CD4-positive, alpha-beta T cell (primary cell): ENCODE results near the gene INPP4A. TPM values are rescaled to one million over a fixed set of nuclear protein-coding genes. Genes with fewer than 3 reads are reported as not detected.

Experiments used
- ATAC-seq: fragments of 200-7000 bp; cut with Tn5 transposase; one replicate; pipeline ENCODE4 v1.10.0; 2022; ENCODE audit warnings: mild to moderate bottlenecking; ENCODE audit not compliant: poor library complexity
- CTCF ChIA-PET: fragments of 350-600 bp; sonication (Branson Sonifier 250); formaldehyde crosslinking; loops from one replicate; lab custom pipeline; 2021; ENCODE audit warnings: antibody characterized with exemption, inconsistent platforms; lab: Charles Lee
- POLR2A ChIA-PET: fragments of 350-600 bp; sonication (Branson Sonifier 250); formaldehyde crosslinking; loops from one replicate; lab custom pipeline; 2021; ENCODE audit warnings: antibody characterized with exemption, inconsistent platforms; lab: Charles Lee
- DNase-seq, 14 experiments: peaks; one replicate each; pipeline ENCODE4 v3.0.0-alpha.2; 2013 to 2020; ENCODE audit warnings: mixed read lengths in 2 of 14
- H3K27ac ChIP-seq, 2 donors: one replicate each; pipeline versions ENCODE4 v1.5.1 to v1.7.0; 2013; ENCODE audit warnings: low read length in 2 of 2, low read depth in 1 of 2, mild to moderate bottlenecking in 1 of 2
- H3K27me3 ChIP-seq, 2 experiments: 1 replicate in 1 of 2; 2 replicates in 1 of 2; pipeline versions ENCODE4 v1.6.1 to v1.7.0; 2013; ENCODE audit warnings: low read length in 2 of 2, control low read depth in 1 of 2, mild to moderate bottlenecking in 1 of 2, moderate library complexity in 1 of 2; ENCODE audit not compliant: insufficient read depth in 2 of 2, control insufficient read depth in 1 of 2
- H3K36me3 ChIP-seq: one replicate; pipeline ENCODE4 v1.6.1; 2013; ENCODE audit warnings: low read length, control low read depth; ENCODE audit not compliant: insufficient read depth
- H3K4me1 ChIP-seq: one replicate; pipeline ENCODE4 v1.6.1; 2013; ENCODE audit warnings: low read length, control low read depth; ENCODE audit not compliant: insufficient read depth
- H3K4me3 ChIP-seq: one replicate; pipeline ENCODE4 v1.5.1; 2013; ENCODE audit warnings: mild to moderate bottlenecking, low read length, moderate library complexity
- H3K9me3 ChIP-seq, 2 experiments: 1 replicate in 1 of 2; 2 replicates in 1 of 2; pipeline versions ENCODE4 v1.6.1 to v1.7.0; 2013; ENCODE audit warnings: low read length in 2 of 2, mild to moderate bottlenecking in 2 of 2, control low read depth in 1 of 2, moderate library complexity in 1 of 2; ENCODE audit not compliant: control insufficient read depth in 1 of 2, insufficient read depth in 1 of 2
- H3K27ac Mint-ChIP-seq: one replicate; pipeline ENCODE4 v1.8.0; 2020; ENCODE audit warnings: mixed read lengths
- H3K27me3 Mint-ChIP-seq: one replicate; pipeline ENCODE4 v1.8.0; 2021; ENCODE audit warnings: mixed read lengths
- H3K36me3 Mint-ChIP-seq: one replicate; pipeline ENCODE4 v1.8.0; 2021; ENCODE audit warnings: low read depth, mixed read lengths
- H3K4me1 Mint-ChIP-seq: one replicate; pipeline ENCODE4 v1.8.0; 2021; ENCODE audit warnings: low read depth, mixed read lengths
- H3K4me3 Mint-ChIP-seq: one replicate; pipeline ENCODE4 v1.8.0; 2020; ENCODE audit warnings: mild to moderate bottlenecking, mixed read lengths
- H3K9me3 Mint-ChIP-seq: one replicate; pipeline ENCODE4 v1.8.0; 2020; ENCODE audit warnings: mixed read lengths
- CTCF ChIP-seq: fragments of 200-600 bp; IDR thresholded peaks from one replicate; pipeline ENCODE4 v1.8.0; 2022; ENCODE audit warnings: antibody characterized with exemption, mild to moderate bottlenecking
- intact Hi-C, 2 experiments: fragments of 100-400 bp; cut with DNase I in 1 of 2; cut with micrococcal nuclease in 1 of 2; formaldehyde crosslinking; loops; one replicate each; pipeline versions ENCODE4 v1.15.1 to v1.9.0; 2023 to 2025; cut with DNase I, micrococcal nuclease
- total RNA-seq, 174 experiments: library from RNA in 2 of 174; stranded (reverse) in 2 of 174; gene quantifications; one replicate each; pipeline ENCODE4 v1.2.3 and lab custom pipeline; 2021 to 2026

INPP4A gene
- total RNA-seq, 2 experiments from 2014 or later = 86.4 to 89.2 TPM

GRCh38 chr2:98607741-98608115 is 163.1 kb downstream of the INPP4A start:
- intact Hi-C loops = loop anchor here in 1 of 2 experiments (2.0 to 10.0 kb wide), 3 partner anchors 547 to 877 kb away; partner anchors contain the start of genes LIPT1, MITD1, MRPL30 and TSGA10
- Mint-ChIP-seq H3K9me3 (no peaks in the 10 kb centered on the region), H3K27me3 (no peaks in the 10 kb centered on the region), H3K27ac (peak overlapping the region; percentile 89), H3K4me3 (peak overlapping the region; percentile 85), H3K36me3 (peaks cover 66% of the 10 kb centered on the region), H3K4me1 (peaks cover 68% of the 10 kb centered on the region)
- Histone ChIP-seq H3K36me3 (peaks cover 31% of the 10 kb centered on the region), H3K9me3 (no peaks in the 10 kb centered on the region), H3K4me3 (peak overlapping the region; percentile 77), H3K4me1 (peaks cover 43% of the 10 kb centered on the region), H3K27me3 (no peaks in the 10 kb centered on the region), H3K27ac (peak overlapping the region; percentile 87 to 91)
- ChIA-PET CTCF (interaction anchor here (1.1 to 1.3 kb wide), 3 partner anchors 16 to 729 kb away, joined by 3 to 4 read pairs (median 4); partner anchors contain the start of genes EIF5B and TXNDC9), POLR2A (interaction anchor here (0.6 to 1.8 kb wide), 5 partner anchors 8 to 56 kb away, joined by 3 to 6 read pairs (median 4); no protein-coding TSS in a partner anchor)
- ATAC-seq (no peak), DNase-seq (peak in 1 of 14 experiments; percentile 24)
- no peak for TF ChIP-seq CTCF

GRCh38 chr2:98608116-98608961 is 163.7 kb downstream of the INPP4A start, which contains the start of the genes COA5 and UNC50:
TSS of gene COA5 (minus strand) at chr2:98608512. CDS start at chr2:98608405, 107 bp downstream.
TSS of gene UNC50 (plus strand) at chr2:98608589. CDS start at chr2:98609760, 1,171 bp downstream.
- H3K36me3 Mint-ChIP-seq = peaks cover 72% of the 10 kb centered on the region
- no peaks in the 10 kb centered on the region for H3K9me3 Mint-ChIP-seq
- peak within 1 kb of the TSS; percentile 85 for H3K4me3 Mint-ChIP-seq
- H3K36me3 ChIP-seq = peaks cover 33% of the 10 kb centered on the region
- no peaks in the 10 kb centered on the region for H3K9me3 ChIP-seq
- peak within 1 kb of the TSS; percentile 87 to 91 for H3K27ac ChIP-seq
- H3K4me3 ChIP-seq = peak within 1 kb of the TSS; percentile 77
- H3K27me3 Mint-ChIP-seq = no peaks in the 10 kb centered on the region
- H3K4me1 Mint-ChIP-seq = peaks cover 72% of the 10 kb centered on the region
- H3K27ac Mint-ChIP-seq = peak within 1 kb of the TSS; percentile 89
- ChIA-PET POLR2A (interaction anchor here (0.7 to 1.8 kb wide), 9 partner anchors 9 to 533 kb away, joined by 3 to 6 read pairs (median 4); partner anchors contain the start of gene C2orf15), CTCF (interaction anchor here (1.2 to 1.6 kb wide), 3 partner anchors 27 to 729 kb away, joined by 3 to 4 read pairs (median 4); partner anchors contain the start of genes EIF5B and TXNDC9)
- ATAC-seq = peak; percentile 83
- intact Hi-C loops = loop anchor here in 1 of 2 experiments (2.0 to 10.0 kb wide), 3 partner anchors 546 to 876 kb away; partner anchors contain the start of genes LIPT1, MITD1, MRPL30 and TSGA10
- peaks cover 43% of the 10 kb centered on the region for H3K4me1 ChIP-seq
- peak; percentile 84 to 95 (median 89) for DNase-seq
- TF ChIP-seq CTCF = no peak
- H3K27me3 ChIP-seq = no peaks in the 10 kb centered on the region

GRCh38 chr2:98608962-98609604 is 164.4 kb downstream of the INPP4A start:
- CTCF ChIA-PET = interaction anchor here (1.6 kb wide), 1 partner anchor 40 kb away, joined by 3 read pairs; no protein-coding TSS in a partner anchor

More at GRCh38 chr2:98608962-98609604, 164.4 kb downstream of the INPP4A start:
- Histone ChIP-seq H3K27ac (peak overlapping the region; percentile 87 to 91), H3K27me3 (no peaks in the 10 kb centered on the region), H3K4me1 (peaks cover 43% of the 10 kb centered on the region), H3K9me3 (no peaks in the 10 kb centered on the region), H3K36me3 (peaks cover 36% of the 10 kb centered on the region), H3K4me3 (peak overlapping the region; percentile 77)
- no peaks in the 10 kb centered on the region for H3K27me3 Mint-ChIP-seq
- H3K27ac Mint-ChIP-seq = peak overlapping the region; percentile 89
- H3K36me3 Mint-ChIP-seq = peaks cover 73% of the 10 kb centered on the region
- H3K4me3 Mint-ChIP-seq = peak overlapping the region; percentile 85
- POLR2A ChIA-PET = interaction anchor here (0.7 to 1.8 kb wide), 8 partner anchors 8 to 546 kb away, joined by 3 to 6 read pairs (median 4); partner anchors contain the start of genes C2orf15, LIPT1 and TSGA10
- DNase-seq (no peak), ATAC-seq (peak; percentile 6)
- H3K9me3 Mint-ChIP-seq = no peaks in the 10 kb centered on the region
- no peak for TF ChIP-seq CTCF
- intact Hi-C loops = loop anchor here in 1 of 2 experiments (2.0 to 10.0 kb wide), 3 partner anchors 546 to 876 kb away; partner anchors contain the start of genes LIPT1, MITD1, MRPL30 and TSGA10
- peaks cover 79% of the 10 kb centered on the region for H3K4me1 Mint-ChIP-seq
